Neuronal stem cell (in vitro differentiated cells): Measurements from ENCODE around the gene NDUFS7.

Experiments
- DNase-seq: peaks from one replicate; pipeline ENCODE4 v3.0.0-alpha.2; 2013; ENCODE audit warnings: low spot score
- H2AFZ ChIP-seq: one replicate; pipeline ENCODE4 v1.6.1; 2013; ENCODE audit warnings: mild to moderate bottlenecking, low read length, inconsistent platforms
- H2AK5ac ChIP-seq: 2 replicates; pipeline ENCODE4 v1.6.1; 2013; ENCODE audit warnings: low read depth, mild to moderate bottlenecking, inconsistent platforms, low read length, moderate library complexity, mixed read lengths
- H2BK120ac ChIP-seq: 2 replicates; pipeline ENCODE4 v1.6.1; 2013; ENCODE audit warnings: low read depth, mild to moderate bottlenecking, inconsistent platforms, low read length, moderate library complexity, mixed read lengths
- H2BK12ac ChIP-seq: one replicate; pipeline ENCODE4 v1.6.1; 2013; ENCODE audit warnings: low read length, inconsistent platforms
- H2BK15ac ChIP-seq: 2 replicates; pipeline ENCODE4 v1.6.1; 2013; ENCODE audit warnings: mild to moderate bottlenecking, low read length, inconsistent platforms, mixed read lengths
- H2BK5ac ChIP-seq: one replicate; pipeline ENCODE4 v1.6.1; 2013; ENCODE audit warnings: inconsistent platforms, mild to moderate bottlenecking, low read length, moderate library complexity
- H3K14ac ChIP-seq: one replicate; pipeline ENCODE4 v1.6.1; 2013; ENCODE audit warnings: low read length, inconsistent platforms
- H3K18ac ChIP-seq: 2 replicates; pipeline ENCODE4 v1.6.1; 2013; ENCODE audit warnings: low read length, inconsistent platforms
- H3K23ac ChIP-seq: 2 replicates; pipeline ENCODE4 v1.6.1; 2013; ENCODE audit warnings: low read depth, mild to moderate bottlenecking, mixed read lengths, low read length, inconsistent platforms; ENCODE audit not compliant: poor library complexity
- H3K27ac ChIP-seq: replicated peaks from 3 replicates; pipeline ENCODE4 v1.5.1; 2013; ENCODE audit warnings: low read length, inconsistent platforms
- H3K27me3 ChIP-seq, 3 experiments: 2 replicates each; pipeline ENCODE4 v1.6.1; 2013; ENCODE audit warnings: low read length in 3 of 3, mild to moderate bottlenecking in 2 of 3, inconsistent platforms in 1 of 3, low read depth in 1 of 3, mixed read lengths in 1 of 3, moderate library complexity in 1 of 3; ENCODE audit not compliant: control insufficient read depth in 3 of 3, insufficient read depth in 3 of 3
- H3K36me3 ChIP-seq, 2 donors: replicated peaks in 1 of 2; 2 replicates each; pipeline ENCODE4 v1.6.1; 2013; ENCODE audit warnings: low read length in 2 of 2; ENCODE audit not compliant: control insufficient read depth in 2 of 2, insufficient read depth in 2 of 2
- H3K4ac ChIP-seq: 2 replicates; pipeline ENCODE4 v1.6.1; 2013; ENCODE audit warnings: inconsistent platforms, mild to moderate bottlenecking, low read length, moderate library complexity
- H3K4me1 ChIP-seq, 2 donors: 1 replicate in 1 of 2; 2 replicates in 1 of 2; pipeline ENCODE4 v1.6.1; 2013; ENCODE audit warnings: low read length in 2 of 2, low read depth in 1 of 2; ENCODE audit not compliant: control insufficient read depth in 2 of 2, insufficient read depth in 1 of 2
- H3K4me2 ChIP-seq: one replicate; pipeline ENCODE4 v1.6.1; 2013; ENCODE audit warnings: mild to moderate bottlenecking, low read length, inconsistent platforms; ENCODE audit not compliant: insufficient read depth, poor library complexity, severe bottlenecking
- H3K4me3 ChIP-seq, 2 donors: 2 replicates each; pipeline ENCODE4 v1.5.1; 2013; ENCODE audit warnings: low read length in 2 of 2, mild to moderate bottlenecking in 2 of 2, inconsistent platforms in 1 of 2, moderate library complexity in 1 of 2
- H3K79me1 ChIP-seq: one replicate; pipeline ENCODE4 v1.6.1; 2013; ENCODE audit warnings: low read depth, mild to moderate bottlenecking, inconsistent platforms, low read length, moderate library complexity
- H3K9ac ChIP-seq: one replicate; pipeline ENCODE4 v1.6.1; 2013; ENCODE audit warnings: mild to moderate bottlenecking, low read depth, low read length, inconsistent platforms; ENCODE audit not compliant: poor library complexity
- H3K9me3 ChIP-seq, 2 donors: replicated peaks in 1 of 2; 2 replicates each; pipeline versions ENCODE3 to v1.6.1; 2013; ENCODE audit warnings: low read length in 2 of 2, mild to moderate bottlenecking in 2 of 2, inconsistent platforms in 1 of 2, low read depth in 1 of 2, mixed read lengths in 1 of 2, moderate library complexity in 1 of 2; ENCODE audit not compliant: control insufficient read depth in 2 of 2, insufficient read depth in 1 of 2
- H4K8ac ChIP-seq: one replicate; pipeline ENCODE4 v1.6.1; 2013; ENCODE audit warnings: low read depth, mild to moderate bottlenecking, inconsistent platforms, low read length, moderate library complexity
- H4K91ac ChIP-seq: one replicate; pipeline ENCODE4 v1.6.1; 2013; ENCODE audit warnings: low read length, low read depth, mild to moderate bottlenecking, inconsistent platforms; ENCODE audit not compliant: poor library complexity
- WGBS, 2 donors: extraction: QIAGEN DNeasy Blood & Tissue Kit; methylation state at CpG; one replicate each; pipeline ENCODE4 v1.1.7; 2013; ENCODE audit warnings: missing lambda C conversion rate in 2 of 2, mixed read lengths in 1 of 2; ENCODE audit not compliant: insufficient read length in 2 of 2, insufficient replicate concordance in 1 of 2; ENCODE audit errors: extremely low coverage in 2 of 2; 5-methylcytosine and 5-hydroxymethylcytosine counted together

Gene NDUFS7

DNA sequence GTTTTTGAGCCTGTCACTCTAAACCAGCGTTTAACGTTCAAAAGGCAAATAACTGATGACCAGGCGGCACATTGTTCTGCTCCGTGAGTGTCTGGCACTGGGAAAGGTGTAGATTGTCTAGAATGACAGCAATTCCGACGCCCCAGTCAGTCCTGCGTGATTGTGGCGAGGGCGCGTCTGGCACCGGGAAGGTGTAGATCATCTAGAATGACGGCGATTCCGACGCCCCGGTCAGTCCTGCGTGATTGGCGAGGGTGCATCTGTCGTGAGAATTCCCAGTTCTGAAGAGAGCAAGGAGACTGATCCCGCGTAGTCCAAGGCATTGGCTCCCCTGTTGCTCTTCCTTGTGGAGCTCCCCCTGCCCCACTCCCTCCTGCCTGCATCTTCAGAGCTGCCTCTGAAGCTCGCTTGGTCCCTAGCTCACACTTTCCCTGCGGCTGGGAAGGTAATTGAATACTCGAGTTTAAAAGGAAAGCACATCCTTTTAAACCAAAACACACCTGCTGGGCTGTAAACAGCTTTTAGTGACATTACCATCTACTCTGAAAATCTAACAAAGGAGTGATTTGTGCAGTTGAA lies 26.1 kb upstream of the NDUFS7 start:
- Histone ChIP-seq H3K27ac (no peak overlapping the region), H3K4me3 (no peak overlapping the region), H2BK15ac (no peak overlapping the region), H2BK5ac (no peak overlapping the region), H3K14ac (no peak overlapping the region), H3K27me3 (no peaks in the 10 kb centered on the region), H2AK5ac (no peak overlapping the region), H2BK12ac (no peak overlapping the region), H3K36me3 (peaks cover 15 to 66% of the 10 kb centered on the region in 2 donors), H3K18ac (no peak overlapping the region), H2BK120ac (no peak overlapping the region), H4K91ac (no peak overlapping the region), H4K8ac (no peak overlapping the region), H3K79me1 (peaks cover 6% of the 10 kb centered on the region), H3K9me3 (no peaks in the 10 kb centered on the region), H3K4ac (no peak overlapping the region), H3K4me1 (peaks cover 20 to 33% of the 10 kb centered on the region in 2 donors), H3K23ac (no peak overlapping the region), H3K4me2 (no peak overlapping the region), H2AFZ (no peak overlapping the region), H3K9ac (no peak overlapping the region)
- no peak for DNase-seq
- no CpG with 5 or more reads among the region's 24 CpGs for WGBS, 2 donors

DNA sequence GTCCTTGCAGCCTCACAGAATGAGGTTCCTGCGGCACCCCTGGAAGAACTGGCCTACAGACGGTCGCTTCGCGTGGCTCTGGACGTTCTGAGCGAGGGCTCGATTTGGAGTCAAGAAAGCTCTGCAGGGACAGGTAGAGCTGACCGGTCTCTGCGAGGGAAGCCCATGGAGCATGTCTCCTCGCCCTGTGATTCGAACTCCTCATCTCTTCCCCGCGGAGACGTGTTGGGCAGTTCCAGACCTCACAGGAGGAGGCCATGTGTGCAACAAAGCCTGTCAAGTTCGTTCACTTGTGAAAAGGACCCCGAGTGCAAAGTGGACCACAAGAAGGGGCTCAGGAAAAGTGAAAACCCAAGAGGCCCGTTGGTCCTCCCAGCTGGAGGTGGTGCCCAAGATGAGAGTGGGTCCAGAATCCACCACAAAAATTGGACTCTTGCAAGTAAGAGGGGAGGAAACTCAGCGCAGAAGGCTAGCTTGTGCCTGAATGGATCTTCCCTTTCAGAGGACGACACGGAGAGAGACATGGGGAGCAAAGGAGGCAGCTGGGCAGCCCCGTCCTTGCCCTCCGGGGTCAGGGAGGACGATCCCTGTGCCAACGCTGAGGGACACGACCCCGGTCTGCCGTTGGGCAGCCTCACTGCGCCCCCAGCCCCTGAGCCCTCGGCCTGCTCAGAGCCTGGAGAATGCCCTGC lies 23.4 kb upstream of the NDUFS7 start:
- no peak for DNase-seq
- Histone ChIP-seq H3K23ac (peak overlapping the region; percentile 9), H3K27ac (peak overlapping the region; percentile 93), H2BK12ac (peak overlapping the region; percentile 91), H2AK5ac (peak overlapping the region; percentile 61), H3K4me3 (no peak overlapping the region), H2BK15ac (peak overlapping the region; percentile 12), H3K4me1 (peaks cover 16 to 31% of the 10 kb centered on the region in 2 donors), H3K14ac (peak overlapping the region; percentile 23), H4K91ac (peak overlapping the region; percentile 53), H3K79me1 (peaks cover 8% of the 10 kb centered on the region), H3K4ac (peak overlapping the region; percentile 25), H2BK5ac (peak overlapping the region; percentile 39), H3K4me2 (peak overlapping the region; percentile 39), H3K9me3 (no peaks in the 10 kb centered on the region), H2AFZ (no peak overlapping the region), H3K9ac (peak overlapping the region; percentile 89), H4K8ac (no peak overlapping the region), H2BK120ac (no peak overlapping the region), H3K27me3 (no peaks in the 10 kb centered on the region), H3K18ac (peak overlapping the region; percentile 89), H3K36me3 (peaks cover 33 to 89% of the 10 kb centered on the region in 2 donors)
- no CpG with 5 or more reads among the region's 30 CpGs for WGBS, 2 donors

DNA sequence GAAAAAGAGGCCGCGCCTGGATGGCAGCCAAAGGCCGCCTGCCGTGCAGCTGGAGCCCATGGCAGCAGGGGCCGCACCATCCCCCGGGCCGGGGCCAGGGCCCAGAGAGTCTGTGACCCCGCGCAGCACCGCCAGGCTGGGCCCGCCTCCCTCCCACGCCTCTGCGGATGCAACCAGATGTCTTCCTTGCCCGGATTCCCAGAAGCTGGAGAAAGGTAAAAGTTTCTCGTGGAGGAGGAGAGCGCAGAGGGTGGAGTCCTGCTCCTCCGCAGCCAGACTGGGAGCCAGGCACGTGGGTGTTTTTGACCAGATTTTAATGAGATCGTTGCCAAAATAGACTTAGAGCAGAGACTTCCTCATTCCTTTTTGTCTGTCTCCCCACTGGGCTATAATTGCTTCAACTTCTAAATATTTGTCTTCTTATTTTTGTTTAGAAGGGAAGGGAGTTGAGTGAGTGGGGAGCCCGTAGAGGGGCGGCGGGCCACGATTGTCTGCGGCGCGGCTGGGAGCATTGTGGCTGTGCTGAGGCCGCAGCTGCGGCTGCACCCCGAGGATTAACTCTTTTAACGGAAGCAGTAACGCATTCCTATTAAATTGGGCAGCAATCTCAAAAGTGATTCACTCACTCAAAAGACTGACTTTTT lies 22.8 kb upstream of the NDUFS7 start:
- Histone ChIP-seq H3K4me3 (no peak overlapping the region), H3K18ac (peak overlapping the region; percentile 89), H4K8ac (no peak overlapping the region), H3K27ac (peak overlapping the region; percentile 93), H3K27me3 (no peaks in the 10 kb centered on the region), H3K79me1 (peaks cover 8% of the 10 kb centered on the region), H2BK15ac (peak overlapping the region; percentile 12), H2BK120ac (no peak overlapping the region), H2AFZ (no peak overlapping the region), H3K4me1 (peaks cover 13 to 35% of the 10 kb centered on the region in 2 donors), H3K4me2 (peak overlapping the region; percentile 39), H2BK5ac (peak overlapping the region; percentile 39), H3K14ac (no peak overlapping the region), H2AK5ac (peak overlapping the region; percentile 61), H3K4ac (peak overlapping the region; percentile 25), H2BK12ac (peak overlapping the region; percentile 91), H3K36me3 (peaks cover 39 to 96% of the 10 kb centered on the region in 2 donors), H4K91ac (peak overlapping the region; percentile 53), H3K9me3 (no peaks in the 10 kb centered on the region), H3K9ac (peak overlapping the region; percentile 89), H3K23ac (no peak overlapping the region)
- no CpG with 5 or more reads among the region's 31 CpGs for WGBS, 2 donors
- DNase-seq, result no peak
